ENCODE data around the gene GLDN. TPM values are rescaled to one million over a fixed set of nuclear protein-coding genes. Genes with fewer than 3 reads are reported as not detected.

Gene GLDN
- total and polyA plus RNA-seq, 2 of the 4 experiments (the other 2 are of a cell fraction), result under 0.01 TPM; not detected in 1

DNA sequence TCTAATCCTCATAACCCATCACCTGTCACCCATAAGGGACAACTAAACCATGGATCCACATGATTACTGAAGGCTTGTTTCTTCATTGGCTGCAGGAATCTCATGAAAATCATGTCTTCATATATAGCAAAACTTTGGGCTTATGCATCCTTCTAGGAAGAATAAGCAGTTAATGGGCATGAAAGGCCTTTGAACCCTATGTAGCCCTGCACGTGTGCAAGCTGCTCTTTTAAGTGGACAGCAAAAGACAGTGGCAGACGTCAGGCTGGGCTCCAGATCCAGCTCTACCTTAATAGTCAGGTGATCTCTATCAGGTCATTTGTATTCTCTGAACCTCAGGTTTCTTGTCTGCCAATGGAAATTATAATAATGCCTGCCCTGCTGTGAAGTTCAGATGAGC, 21.9 kb upstream of the GLDN start:
- no peak overlapping the region for H2BK120ac ChIP-seq (ENCODE audit: low read depth, low read length)
- in situ Hi-C loops (cut with MboI; ENCODE audit: low sequenced_read_pairs), result no loop called here

More for the DNA sequence above, 21.9 kb upstream of the GLDN start:
- Histone ChIP-seq H4K8ac (ENCODE audit: low read depth in 2 of 2, low read length in 2 of 2) (no peak overlapping the region), H3K4me3 (ENCODE audit: insufficient read depth, low read depth, low read length) (no peak overlapping the region), H3K9me3 (ENCODE audit: control insufficient read depth, insufficient read depth, low read length) (no peaks in the 10 kb centered on the region), H2AK5ac (ENCODE audit: low read depth, low read length) (no peak overlapping the region), H3K56ac (ENCODE audit: extremely low read depth, insufficient read depth, low read length) (no peak overlapping the region), H3K36me3 (ENCODE audit: control insufficient read depth, insufficient read depth, low read length) (no peaks in the 10 kb centered on the region), H3K23ac (ENCODE audit: low read depth, low read length) (no peak overlapping the region), H4K5ac (ENCODE audit: low read depth, low read length) (no peak overlapping the region), H4K20me1 (ENCODE audit: insufficient read depth, low read length) (no peaks in the 10 kb centered on the region), H2AFZ (replicated peaks; ENCODE audit: low read length, poor library complexity) (no peak overlapping the region), H3K4me2 (ENCODE audit: low read depth, low read length) (no peak overlapping the region), H2BK5ac (ENCODE audit: low read depth, low read length, poor library complexity, severe bottlenecking) (no peak overlapping the region), H2BK15ac (ENCODE audit: low read depth, low read length) (no peak overlapping the region), H3K18ac (ENCODE audit: low read depth, low read length) (no peak overlapping the region), H3K4ac (ENCODE audit: low read depth, low read length) (no peak overlapping the region), H3K9me1 (ENCODE audit: insufficient read depth, low read length) (no peaks in the 10 kb centered on the region), H3K9ac (ENCODE audit: low read depth, low read length) (no peak overlapping the region), H3K27me3 (ENCODE audit: control insufficient read depth, insufficient read depth, low read length) (peaks cover 18% of the 10 kb centered on the region), H3K79me1 (ENCODE audit: low read depth in 1 of 2, low read length in 2 of 2) (no peaks in the 10 kb centered on the region), H3K27ac (ENCODE audit: insufficient read depth, low read length) (no peak overlapping the region), H2AK9ac (replicated peaks; ENCODE audit: low read depth, low read length, poor library complexity) (no peak overlapping the region), H2BK20ac (ENCODE audit: low read depth, low read length) (no peak overlapping the region), H4K91ac (ENCODE audit: insufficient read depth, low read depth, low read length) (no peak overlapping the region), H3K4me1 (ENCODE audit: control insufficient read depth, insufficient read depth, low read length) (peaks cover 4% of the 10 kb centered on the region; the same call in 1 of the 2 replicates), H3K14ac (replicated peaks; ENCODE audit: low read depth, low read length) (no peak overlapping the region)
- WGBS, 2 experiments (ENCODE audit: extremely low coverage in 2 of 2, insufficient read length in 1 of 2), result no CpG with 5 or more reads among the region's 2 CpGs
- DNase-seq, result no peak
- no peak for ATAC-seq (ENCODE audit: low read depth)
- POLR2A ChIA-PET (ENCODE audit: unreplicated experiment), result no interaction called here
- CTCF ChIA-PET, result no interaction called here
- dilution Hi-C loops (cut with HindIII; ENCODE audit: low sequenced_read_pairs, unreplicated experiment), result no loop called here
- BruUV-seq (replicated peaks), result no TSS peak
- intact Hi-C loops (cut with micrococcal nuclease), result no loop called here
- no peak for TF ChIP-seq RCOR1 (IDR thresholded peaks at IDR 0.05; ENCODE audit: insufficient replicate concordance, low read length)
- TF ChIP-seq FOS (IDR thresholded peaks at IDR 0.05; ENCODE audit: low read depth, low read length), result no peak
- no peak for TF ChIP-seq MAFK (IDR thresholded peaks at IDR 0.05; ENCODE audit: low read depth, low read length)
- no peak for TF ChIP-seq MXI1 (IDR thresholded peaks at IDR 0.05; ENCODE audit: borderline replicate concordance, low read depth, low read length)
- TF ChIP-seq, protein P1, sequence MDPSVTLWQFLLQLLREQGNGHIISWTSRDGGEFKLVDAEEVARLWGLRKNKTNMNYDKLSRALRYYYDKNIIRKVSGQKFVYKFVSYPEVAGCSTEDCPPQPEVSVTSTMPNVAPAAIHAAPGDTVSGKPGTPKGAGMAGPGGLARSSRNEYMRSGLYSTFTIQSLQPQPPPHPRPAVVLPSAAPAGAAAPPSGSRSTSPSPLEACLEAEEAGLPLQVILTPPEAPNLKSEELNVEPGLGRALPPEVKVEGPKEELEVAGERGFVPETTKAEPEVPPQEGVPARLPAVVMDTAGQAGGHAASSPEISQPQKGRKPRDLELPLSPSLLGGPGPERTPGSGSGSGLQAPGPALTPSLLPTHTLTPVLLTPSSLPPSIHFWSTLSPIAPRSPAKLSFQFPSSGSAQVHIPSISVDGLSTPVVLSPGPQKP (IDR thresholded peaks at IDR 0.05; ENCODE audit: borderline replicate concordance, low read depth, low read length), result no peak
- no peak for TF ChIP-seq RFX5 (IDR thresholded peaks at IDR 0.05; ENCODE audit: low read depth, low read length)
- no peak for TF ChIP-seq POLR2A (IDR thresholded peaks at IDR 0.05; ENCODE audit: low read depth, low read length)
